ENCODE results near the gene PRR23E. TPM values are rescaled to one million over a fixed set of nuclear protein-coding genes. Genes with fewer than 3 reads are reported as not detected.

PRR23E gene
- total RNA-seq, 2 donors from 2014 or later: not detected

DNA sequence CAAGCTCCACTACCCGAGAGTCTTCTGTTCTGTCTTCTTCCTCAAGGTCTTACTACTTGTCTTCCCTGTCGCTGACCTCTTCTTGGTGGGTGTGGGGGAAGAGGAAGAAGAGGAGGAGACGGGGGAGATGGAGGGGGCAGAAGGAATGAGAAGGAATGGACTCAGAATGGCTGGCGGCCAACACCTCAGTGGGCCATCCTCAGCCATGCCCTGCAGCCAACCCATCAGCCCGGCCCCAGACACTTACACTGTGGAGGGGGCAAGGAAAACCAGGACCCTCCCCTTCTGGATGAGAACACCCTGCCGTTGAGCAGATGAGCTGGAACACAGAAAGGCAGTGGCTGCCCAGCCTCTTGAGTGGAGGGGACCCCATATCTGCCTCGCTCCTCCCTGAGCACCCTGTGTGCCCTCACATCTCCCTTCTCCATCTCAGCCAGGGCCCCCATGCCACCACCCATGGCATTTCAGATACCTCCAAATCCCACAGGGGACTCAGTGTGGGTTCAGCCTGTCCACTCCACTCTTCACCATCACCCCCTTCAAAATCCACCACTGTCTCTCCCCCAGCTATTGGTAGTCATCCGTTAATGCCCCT, 45.5 kb upstream of the PRR23E start:
- H3K27me3 ChIP-seq: peaks cover 0 to 25% of the 10 kb centered on the region in 2 donors
- no peak for DNase-seq
- no peak overlapping the region for H3K27ac ChIP-seq
- no peak overlapping the region for H3K4me3 ChIP-seq
- no peak for ATAC-seq
- no peaks in the 10 kb centered on the region for H3K9me3 ChIP-seq
- TF ChIP-seq, protein P1, sequence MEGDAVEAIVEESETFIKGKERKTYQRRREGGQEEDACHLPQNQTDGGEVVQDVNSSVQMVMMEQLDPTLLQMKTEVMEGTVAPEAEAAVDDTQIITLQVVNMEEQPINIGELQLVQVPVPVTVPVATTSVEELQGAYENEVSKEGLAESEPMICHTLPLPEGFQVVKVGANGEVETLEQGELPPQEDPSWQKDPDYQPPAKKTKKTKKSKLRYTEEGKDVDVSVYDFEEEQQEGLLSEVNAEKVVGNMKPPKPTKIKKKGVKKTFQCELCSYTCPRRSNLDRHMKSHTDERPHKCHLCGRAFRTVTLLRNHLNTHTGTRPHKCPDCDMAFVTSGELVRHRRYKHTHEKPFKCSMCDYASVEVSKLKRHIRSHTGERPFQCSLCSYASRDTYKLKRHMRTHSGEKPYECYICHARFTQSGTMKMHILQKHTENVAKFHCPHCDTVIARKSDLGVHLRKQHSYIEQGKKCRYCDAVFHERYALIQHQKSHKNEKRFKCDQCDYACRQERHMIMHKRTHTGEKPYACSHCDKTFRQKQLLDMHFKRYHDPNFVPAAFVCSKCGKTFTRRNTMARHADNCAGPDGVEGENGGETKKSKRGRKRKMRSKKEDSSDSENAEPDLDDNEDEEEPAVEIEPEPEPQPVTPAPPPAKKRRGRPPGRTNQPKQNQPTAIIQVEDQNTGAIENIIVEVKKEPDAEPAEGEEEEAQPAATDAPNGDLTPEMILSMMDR (IDR thresholded peaks at IDR 0.05): no peak
- no peak for TF ChIP-seq POLR2A (IDR thresholded peaks at IDR 0.05)
- intact Hi-C loops (cut with DNase I): no loop called here
- peaks cover 6% of the 10 kb centered on the region for H3K4me1 ChIP-seq
- 68% methylated on average over 8 of the region's 8 CpGs for WGBS, 2 donors
- H3K36me3 ChIP-seq (replicated peaks in 1 of 2; ENCODE audit: insufficient read depth in 1 of 2, low read depth in 2 of 2): no peaks in the 10 kb centered on the region

DNA sequence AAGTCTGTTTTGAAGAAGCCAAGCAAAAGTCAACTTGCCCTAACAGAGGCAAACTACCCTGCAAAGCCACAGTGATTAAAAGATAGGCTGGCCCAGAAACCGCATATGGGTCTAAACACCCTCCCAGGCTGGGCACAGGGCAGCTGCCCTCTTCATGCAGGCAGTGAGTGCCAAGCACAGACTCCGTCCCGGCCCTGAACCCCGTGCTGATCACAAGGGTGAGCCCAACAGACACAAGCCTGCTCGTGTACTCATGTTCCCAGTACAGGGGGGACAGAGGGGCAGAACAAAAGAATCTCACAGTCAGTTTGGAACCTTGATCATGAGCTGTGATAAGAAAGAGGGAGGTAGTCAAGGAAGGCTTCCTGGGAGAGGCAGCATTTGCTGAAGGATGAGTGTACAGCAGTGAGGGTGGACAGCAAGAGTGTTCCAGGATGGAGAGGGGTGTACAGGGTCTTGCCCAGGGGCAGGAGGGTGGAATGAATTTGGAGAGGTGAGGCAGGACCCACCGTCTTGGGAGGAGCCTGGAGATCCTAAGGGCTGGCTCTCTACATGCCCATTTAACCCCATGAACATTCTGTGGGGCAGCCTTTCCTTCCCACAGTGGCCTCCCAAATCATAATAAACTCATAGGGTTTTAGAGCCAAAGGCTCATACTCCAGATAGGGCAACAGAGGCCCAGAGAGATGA, 43.2 kb upstream of the PRR23E start:
- TF ChIP-seq, protein P1 (IDR thresholded peaks at IDR 0.05): no peak
- no peak for TF ChIP-seq POLR2A (IDR thresholded peaks at IDR 0.05)
- ATAC-seq (no peak), DNase-seq (no peak)
- Histone ChIP-seq H3K9me3 (no peaks in the 10 kb centered on the region), H3K4me1 (no peaks in the 10 kb centered on the region), H3K27me3 (peaks cover 0 to 22% of the 10 kb centered on the region in 2 donors), H3K4me3 (no peak overlapping the region), H3K27ac (no peak overlapping the region), H3K36me3 (replicated peaks in 1 of 2; ENCODE audit: insufficient read depth in 1 of 2, low read depth in 2 of 2) (no peaks in the 10 kb centered on the region)
- 72 to 80% methylated on average over 6 of the region's 6 CpGs for WGBS, 2 donors
- intact Hi-C loops (cut with DNase I): no loop called here

DNA sequence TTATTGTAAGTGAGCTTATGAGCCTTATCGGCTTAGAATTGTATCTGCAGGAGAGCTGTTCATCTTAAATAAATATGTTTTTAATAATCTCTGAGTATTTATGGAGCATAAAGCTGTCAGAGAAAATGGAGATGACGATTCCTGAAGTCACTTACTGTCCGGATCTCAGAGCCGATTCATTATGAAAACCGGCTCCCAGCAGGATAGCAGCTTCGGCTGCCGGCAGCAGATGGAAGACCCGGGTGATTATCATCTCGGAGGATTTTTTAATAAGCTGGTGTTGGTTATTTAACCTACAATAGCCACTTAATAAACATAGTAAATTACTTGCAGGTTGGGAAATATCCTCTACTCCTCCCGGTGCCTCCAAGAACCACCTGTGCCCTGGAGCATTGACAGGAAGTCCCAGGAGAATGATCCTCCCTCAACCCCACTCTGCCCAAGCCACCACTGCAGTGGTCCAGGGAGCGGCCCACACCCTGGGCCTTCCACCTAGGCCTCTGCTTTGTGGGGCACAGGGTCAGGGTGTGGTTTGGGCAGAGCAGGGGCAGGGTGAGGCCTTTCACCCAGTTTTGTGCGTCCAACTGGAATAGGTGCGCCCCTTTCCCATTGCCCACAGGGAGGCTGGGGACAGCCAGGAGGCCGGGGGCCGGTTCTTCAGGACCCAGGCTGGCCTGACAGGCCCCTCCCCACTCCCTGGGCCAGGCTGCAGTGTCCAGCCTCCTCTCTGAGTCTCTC, 42.2 kb upstream of the PRR23E start:
- Histone ChIP-seq H3K9me3 (no peaks in the 10 kb centered on the region), H3K4me3 (no peak overlapping the region), H3K27me3 (peaks cover 0 to 16% of the 10 kb centered on the region in 2 donors), H3K4me1 (no peaks in the 10 kb centered on the region), H3K27ac (no peak overlapping the region), H3K36me3 (replicated peaks in 1 of 2; ENCODE audit: insufficient read depth in 1 of 2, low read depth in 2 of 2) (no peaks in the 10 kb centered on the region)
- TF ChIP-seq, protein P1 (IDR thresholded peaks at IDR 0.05): no peak
- no peak for TF ChIP-seq POLR2A (IDR thresholded peaks at IDR 0.05)
- intact Hi-C loops (cut with DNase I): no loop called here
- DNase-seq: no peak
- ATAC-seq: no peak
- WGBS, 2 donors: 89 to 91% methylated on average over 13 to 15 of the region's 15 CpGs

DNA sequence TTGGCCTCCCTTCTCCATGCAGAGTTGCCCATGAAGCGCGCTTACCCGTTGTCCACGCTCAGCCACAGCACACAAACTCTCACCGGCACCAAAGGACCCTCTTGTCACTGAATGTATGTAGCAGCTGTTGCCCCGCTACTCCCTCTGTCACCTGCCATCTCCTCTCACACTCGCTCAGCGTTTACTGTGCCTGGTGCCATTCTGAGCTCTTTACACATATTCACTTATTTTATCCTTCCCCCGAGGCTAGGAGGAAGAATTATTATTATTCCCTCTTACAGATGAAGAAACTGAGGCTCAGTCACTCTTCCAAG, 41.7 kb upstream of the PRR23E start:
- peaks cover 0 to 16% of the 10 kb centered on the region in 2 donors for H3K27me3 ChIP-seq
- no peak overlapping the region for H3K27ac ChIP-seq
- intact Hi-C loops (cut with DNase I): no loop called here
- no peaks in the 10 kb centered on the region for H3K36me3 ChIP-seq (replicated peaks in 1 of 2; ENCODE audit: insufficient read depth in 1 of 2, low read depth in 2 of 2)
- no peak overlapping the region for H3K4me3 ChIP-seq
- ATAC-seq: no peak
- H3K4me1 ChIP-seq: no peaks in the 10 kb centered on the region
- TF ChIP-seq, protein P1 (IDR thresholded peaks at IDR 0.05): no peak
- no peaks in the 10 kb centered on the region for H3K9me3 ChIP-seq
- DNase-seq: no peak
- 93 to 96% methylated on average over 9 of the region's 9 CpGs for WGBS, 2 donors
